ENCODE measurements around the gene COL20A1. TPM values are rescaled to one million over a fixed set of nuclear protein-coding genes. Genes with fewer than 3 reads are reported as not detected.

Gene COL20A1
- total and polyA plus RNA-seq, 10 donors = 0.12 to 2.1 (median 0.60) TPM; not detected in 2

DNA sequence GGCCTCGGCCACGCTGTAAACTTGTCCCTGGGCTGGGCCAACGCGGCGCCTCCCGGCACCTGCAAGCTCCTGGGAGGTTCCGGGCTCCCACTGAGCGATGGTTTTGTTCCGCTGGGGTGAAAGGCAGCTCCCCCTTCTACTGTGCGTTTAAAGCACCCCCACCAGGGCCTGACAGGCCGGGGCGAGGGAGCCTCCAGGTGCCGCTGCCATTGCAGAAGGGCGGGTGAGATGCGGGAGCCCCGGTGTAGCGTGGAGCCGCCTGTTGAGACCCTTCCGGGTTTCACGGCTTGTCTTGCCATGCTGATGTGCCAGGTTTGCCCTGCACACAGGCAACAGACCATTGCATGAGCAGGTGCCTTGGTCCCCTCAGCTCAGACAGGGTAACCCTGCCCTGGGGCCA lies 2.9 kb downstream of the COL20A1 start:
- Histone ChIP-seq H3K36me3 (no peaks in the 10 kb centered on the region), H3K27ac (no peak overlapping the region), H3K4me3 (no peak overlapping the region), H3K9me3 (peaks cover 0 to 2% (median 0%) of the 10 kb centered on the region in 8 donors), H3K4me1 (peaks cover 0 to 17% (median 10%) of the 10 kb centered on the region in 6 donors), H3K27me3 (replicated peaks in 1 of 7) (peaks cover 0 to 80% (median 55%) of the 10 kb centered on the region in 7 donors)
- intact Hi-C loops (cut with DNase I; ENCODE audit: low total_unique reads) = no loop called here
- 14 to 42% (median 21%) methylated on average over 18 to 20 of the region's 20 CpGs for WGBS, 5 donors
- TF ChIP-seq, protein P1, sequence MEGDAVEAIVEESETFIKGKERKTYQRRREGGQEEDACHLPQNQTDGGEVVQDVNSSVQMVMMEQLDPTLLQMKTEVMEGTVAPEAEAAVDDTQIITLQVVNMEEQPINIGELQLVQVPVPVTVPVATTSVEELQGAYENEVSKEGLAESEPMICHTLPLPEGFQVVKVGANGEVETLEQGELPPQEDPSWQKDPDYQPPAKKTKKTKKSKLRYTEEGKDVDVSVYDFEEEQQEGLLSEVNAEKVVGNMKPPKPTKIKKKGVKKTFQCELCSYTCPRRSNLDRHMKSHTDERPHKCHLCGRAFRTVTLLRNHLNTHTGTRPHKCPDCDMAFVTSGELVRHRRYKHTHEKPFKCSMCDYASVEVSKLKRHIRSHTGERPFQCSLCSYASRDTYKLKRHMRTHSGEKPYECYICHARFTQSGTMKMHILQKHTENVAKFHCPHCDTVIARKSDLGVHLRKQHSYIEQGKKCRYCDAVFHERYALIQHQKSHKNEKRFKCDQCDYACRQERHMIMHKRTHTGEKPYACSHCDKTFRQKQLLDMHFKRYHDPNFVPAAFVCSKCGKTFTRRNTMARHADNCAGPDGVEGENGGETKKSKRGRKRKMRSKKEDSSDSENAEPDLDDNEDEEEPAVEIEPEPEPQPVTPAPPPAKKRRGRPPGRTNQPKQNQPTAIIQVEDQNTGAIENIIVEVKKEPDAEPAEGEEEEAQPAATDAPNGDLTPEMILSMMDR (IDR thresholded peaks at IDR 0.05 in 8 of 11, conservative IDR thresholded peaks at IDR 0.05 in 3 of 11) = no peak
- no peak for TF ChIP-seq POLR2AphosphoS5 (IDR thresholded peaks at IDR 0.05)
- TF ChIP-seq POLR2A (IDR thresholded peaks at IDR 0.05) = no peak
- DNase-seq = no peak

GRCh38 chr20:63296531-63297299 lies 3.7 kb downstream of the COL20A1 start:
- intact Hi-C loops (cut with DNase I; ENCODE audit: low total_unique reads) = no loop called here
- Histone ChIP-seq H3K4me3 (no peak overlapping the region), H3K9me3 (peaks cover 0 to 10% (median 8%) of the 10 kb centered on the region in 8 donors), H3K27me3 (replicated peaks in 1 of 7) (peaks cover 0 to 87% (median 56%) of the 10 kb centered on the region in 7 donors), H3K27ac (no peak overlapping the region), H3K4me1 (peaks cover 0 to 12% (median 3%) of the 10 kb centered on the region in 6 donors), H3K36me3 (no peaks in the 10 kb centered on the region)
- no peak for DNase-seq
- TF ChIP-seq POLR2A (IDR thresholded peaks at IDR 0.05) (no peak), POLR2AphosphoS5 (IDR thresholded peaks at IDR 0.05) (no peak)
- TF ChIP-seq, protein P1 (IDR thresholded peaks at IDR 0.05 in 8 of 11, conservative IDR thresholded peaks at IDR 0.05 in 3 of 11) = no peak
- whole genome bisulfite sequencing, 5 donors = 38 to 55% (median 50%) methylated on average over 12 to 18 of the region's 18 CpGs

- H3K9me3 ChIP-seq = peaks cover 0 to 17% (median 14%) of the 10 kb centered on the region in 8 donors
- H3K36me3 ChIP-seq = no peaks in the 10 kb centered on the region
- TF ChIP-seq, protein P1 (IDR thresholded peaks at IDR 0.05 in 8 of 11, conservative IDR thresholded peaks at IDR 0.05 in 3 of 11) = no peak
- TF ChIP-seq POLR2A (IDR thresholded peaks at IDR 0.05) (no peak), POLR2AphosphoS5 (IDR thresholded peaks at IDR 0.05) (no peak)
- 75 to 87% (median 81%) methylated on average over 11 of the region's 11 CpGs for WGBS, 5 donors
- H3K4me3 ChIP-seq = no peak overlapping the region
- H3K27ac ChIP-seq = no peak overlapping the region
- peaks cover 0 to 89% (median 57%) of the 10 kb centered on the region in 7 donors for H3K27me3 ChIP-seq (replicated peaks in 1 of 7)
- intact Hi-C loops (cut with DNase I; ENCODE audit: low total_unique reads) = no loop called here
- DNase-seq = no peak
- peaks cover 0 to 12% (median 2%) of the 10 kb centered on the region in 6 donors for H3K4me1 ChIP-seq
These were observed 4.4 kb downstream of the COL20A1 start for GRCh38 chr20:63297371-63297781.

All from spleen (tissue), 11 donors.